ENCODE measurements around the gene PSMB8.

PSMB8 gene

DNA sequence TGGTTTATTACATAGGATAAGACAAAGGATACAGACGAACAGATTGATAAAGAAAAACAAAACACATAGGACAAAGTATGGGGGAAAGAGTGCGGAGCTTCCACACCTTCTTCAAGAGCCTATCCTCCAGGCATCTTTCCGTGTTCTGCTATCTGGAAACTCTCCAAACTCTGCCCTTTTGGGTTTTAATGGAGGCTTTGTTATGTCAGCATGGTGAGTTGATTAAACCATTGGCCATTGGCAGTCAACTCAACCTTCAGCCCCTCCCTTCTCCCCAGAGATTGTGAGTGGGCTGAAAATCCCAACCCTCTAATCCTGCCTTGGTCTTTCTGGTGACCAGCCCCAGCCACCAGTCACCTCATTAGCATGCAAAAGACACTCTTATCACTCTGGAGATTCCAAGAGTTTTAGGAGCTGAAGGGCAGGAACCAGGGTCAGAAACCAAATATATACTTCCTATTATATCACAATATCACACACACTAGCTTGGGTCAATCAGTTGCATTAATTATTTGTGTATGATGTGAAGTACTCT, 50.9 kb downstream of the PSMB8 start:
- DNase-seq = no peak

All from activated CD4-positive, alpha-beta T cell treated with anti-CD3 and anti-CD28 coated beads, Interleukin-2, amount 50 U/mL, for 48 hours (primary cell).